Measurements from ENCODE around the gene CFAP20DC. TPM values are rescaled to one million over a fixed set of nuclear protein-coding genes. Genes with fewer than 3 reads are reported as not detected.

CFAP20DC gene
- total RNA-seq, 1 experiment from 2014 or later: 4.5 TPM

DNA sequence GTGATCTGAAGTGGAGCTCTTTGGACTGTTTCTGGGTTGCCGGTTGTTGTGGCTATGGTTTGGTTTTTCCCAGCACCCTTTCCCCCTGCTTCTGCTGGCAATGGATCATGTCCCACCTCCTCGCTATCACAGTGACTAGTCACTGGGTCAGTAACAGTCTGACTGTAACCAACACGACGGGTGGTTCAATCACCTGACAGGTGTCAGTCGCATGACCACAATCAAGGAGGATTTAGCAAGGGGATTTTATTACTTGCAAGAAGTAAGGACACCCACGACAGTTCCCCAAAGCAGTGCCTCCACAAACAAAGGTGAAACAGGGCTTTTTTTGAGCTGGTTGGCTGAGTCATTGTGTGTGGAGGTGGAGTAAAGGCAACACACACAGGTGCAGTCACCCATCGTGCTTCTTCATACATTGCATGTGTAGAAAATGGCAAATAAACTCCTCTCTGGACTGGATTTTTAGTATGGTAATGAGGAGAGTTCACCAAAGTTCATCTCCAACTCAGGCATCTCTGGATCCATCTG lies 324.4 kb downstream of the CFAP20DC start:
- no peak overlapping the region for H4K8ac ChIP-seq (replicated peaks; ENCODE audit: insufficient read length, low read depth, low read length)
- H2BK12ac ChIP-seq (ENCODE audit: insufficient read length, low read depth, low read length): no peak overlapping the region
- H3K23me2 ChIP-seq (ENCODE audit: insufficient read length, low read depth, low read length, poor library complexity, severe bottlenecking): no peaks in the 10 kb centered on the region
- no peak overlapping the region for H3K9ac ChIP-seq (ENCODE audit: extremely low read depth, insufficient read length, low read length)
- no peaks in the 10 kb centered on the region for H3K79me2 ChIP-seq (ENCODE audit: insufficient read depth, low read length)
- no peak overlapping the region for H3K4me2 ChIP-seq (ENCODE audit: insufficient read depth, insufficient read length, low read length)
- H4K20me1 ChIP-seq (ENCODE audit: control insufficient read depth, insufficient read depth, insufficient read length): no peaks in the 10 kb centered on the region
- H4K91ac ChIP-seq (ENCODE audit: insufficient read length, low read depth, low read length): no peak overlapping the region
- H3K4ac ChIP-seq (ENCODE audit: low read depth, low read length): no peak overlapping the region
- H2AFZ ChIP-seq (ENCODE audit: low read length): no peak overlapping the region
- H2BK15ac ChIP-seq (ENCODE audit: low read depth, low read length): no peak overlapping the region
- H3K18ac ChIP-seq (ENCODE audit: insufficient read length, low read depth, low read length): no peak overlapping the region
- no peaks in the 10 kb centered on the region for H3K79me1 ChIP-seq (ENCODE audit: insufficient read depth, low read depth, low read length, poor library complexity, severe bottlenecking)
- no peaks in the 10 kb centered on the region for H3K27me3 Mint-ChIP-seq (ENCODE audit: low read depth)
- TF ChIP-seq, protein P1, sequence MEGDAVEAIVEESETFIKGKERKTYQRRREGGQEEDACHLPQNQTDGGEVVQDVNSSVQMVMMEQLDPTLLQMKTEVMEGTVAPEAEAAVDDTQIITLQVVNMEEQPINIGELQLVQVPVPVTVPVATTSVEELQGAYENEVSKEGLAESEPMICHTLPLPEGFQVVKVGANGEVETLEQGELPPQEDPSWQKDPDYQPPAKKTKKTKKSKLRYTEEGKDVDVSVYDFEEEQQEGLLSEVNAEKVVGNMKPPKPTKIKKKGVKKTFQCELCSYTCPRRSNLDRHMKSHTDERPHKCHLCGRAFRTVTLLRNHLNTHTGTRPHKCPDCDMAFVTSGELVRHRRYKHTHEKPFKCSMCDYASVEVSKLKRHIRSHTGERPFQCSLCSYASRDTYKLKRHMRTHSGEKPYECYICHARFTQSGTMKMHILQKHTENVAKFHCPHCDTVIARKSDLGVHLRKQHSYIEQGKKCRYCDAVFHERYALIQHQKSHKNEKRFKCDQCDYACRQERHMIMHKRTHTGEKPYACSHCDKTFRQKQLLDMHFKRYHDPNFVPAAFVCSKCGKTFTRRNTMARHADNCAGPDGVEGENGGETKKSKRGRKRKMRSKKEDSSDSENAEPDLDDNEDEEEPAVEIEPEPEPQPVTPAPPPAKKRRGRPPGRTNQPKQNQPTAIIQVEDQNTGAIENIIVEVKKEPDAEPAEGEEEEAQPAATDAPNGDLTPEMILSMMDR (conservative IDR thresholded peaks at IDR 0.05): no peak
- no peak overlapping the region for H4K5ac ChIP-seq (ENCODE audit: insufficient read length, low read depth, low read length)
- no peak overlapping the region for H2BK120ac ChIP-seq (ENCODE audit: low read depth, low read length, poor library complexity, severe bottlenecking)
- no peak for DNase-seq
- no peaks in the 10 kb centered on the region for H3K27me3 ChIP-seq (ENCODE audit: insufficient read depth, low read length)
- no peak overlapping the region for H3K27ac ChIP-seq (ENCODE audit: insufficient read length, low read depth, low read length)
- H3K23ac ChIP-seq (ENCODE audit: insufficient read length, low read depth, low read length): no peak overlapping the region
- H2BK5ac ChIP-seq (ENCODE audit: insufficient read length, low read length): no peak overlapping the region
- peaks cover 8 to 9% of the 10 kb centered on the region in 2 experiments; a peak in 3 of 4 replicates for H3K4me1 Mint-ChIP-seq
- no peaks in the 10 kb centered on the region for H3K9me3 ChIP-seq (ENCODE audit: control insufficient read depth, low read depth, low read length)
- no peak overlapping the region for H2BK20ac ChIP-seq (ENCODE audit: low read depth, low read length, poor library complexity, severe bottlenecking)
- no peak overlapping the region for H3K27ac Mint-ChIP-seq
- H3K4me1 ChIP-seq (ENCODE audit: insufficient read depth, low read length): no peaks in the 10 kb centered on the region
- WGBS (ENCODE audit: extremely low coverage, insufficient read length, low lambda C conversion rate): no CpG with 5 or more reads among the region's 7 CpGs
- H3K4me3 Mint-ChIP-seq: no peak overlapping the region
- no peak overlapping the region for H3K56ac ChIP-seq (ENCODE audit: insufficient read length, low read depth, low read length)
- no peak overlapping the region for H3T11ph ChIP-seq (ENCODE audit: low read length)
- H3K9me3 Mint-ChIP-seq: peaks cover 0 to 3% of the 10 kb centered on the region in 2 experiments; a peak in 1 of 5 replicates
- H2AK5ac ChIP-seq (ENCODE audit: insufficient read length, low read length): no peak overlapping the region
- no peak overlapping the region for H3K14ac ChIP-seq (ENCODE audit: insufficient read depth, low read length)
- H3K36me3 Mint-ChIP-seq (ENCODE audit: insufficient read depth in 1 of 3, low read depth in 3 of 3): peaks cover 0 to 18% (median 0%) of the 10 kb centered on the region in 3 experiments; a peak in 2 of 7 replicates
